ENCODE measurements around the gene DARS2.

GRCh38 chr1:173900427-173900826, 76.0 kb downstream of the DARS2 start:
- TF ChIP-seq, protein P1, sequence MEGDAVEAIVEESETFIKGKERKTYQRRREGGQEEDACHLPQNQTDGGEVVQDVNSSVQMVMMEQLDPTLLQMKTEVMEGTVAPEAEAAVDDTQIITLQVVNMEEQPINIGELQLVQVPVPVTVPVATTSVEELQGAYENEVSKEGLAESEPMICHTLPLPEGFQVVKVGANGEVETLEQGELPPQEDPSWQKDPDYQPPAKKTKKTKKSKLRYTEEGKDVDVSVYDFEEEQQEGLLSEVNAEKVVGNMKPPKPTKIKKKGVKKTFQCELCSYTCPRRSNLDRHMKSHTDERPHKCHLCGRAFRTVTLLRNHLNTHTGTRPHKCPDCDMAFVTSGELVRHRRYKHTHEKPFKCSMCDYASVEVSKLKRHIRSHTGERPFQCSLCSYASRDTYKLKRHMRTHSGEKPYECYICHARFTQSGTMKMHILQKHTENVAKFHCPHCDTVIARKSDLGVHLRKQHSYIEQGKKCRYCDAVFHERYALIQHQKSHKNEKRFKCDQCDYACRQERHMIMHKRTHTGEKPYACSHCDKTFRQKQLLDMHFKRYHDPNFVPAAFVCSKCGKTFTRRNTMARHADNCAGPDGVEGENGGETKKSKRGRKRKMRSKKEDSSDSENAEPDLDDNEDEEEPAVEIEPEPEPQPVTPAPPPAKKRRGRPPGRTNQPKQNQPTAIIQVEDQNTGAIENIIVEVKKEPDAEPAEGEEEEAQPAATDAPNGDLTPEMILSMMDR (IDR thresholded peaks at IDR 0.05; ENCODE audit: insufficient read depth, low read depth, low read length), result no peak
- no peak for TF ChIP-seq EZH2 (IDR thresholded peaks at IDR 0.05; ENCODE audit: insufficient read depth, low read length)
